Activated CD8-positive, alpha-beta memory T cell treated with anti-CD3 and anti-CD28 coated beads, Interleukin-2, amount 10 ng/mL, durations not matched to agents 7 days and 5 days (primary cell): Measurements from ENCODE around the gene UBXN2A. TPM values are rescaled to one million over a fixed set of nuclear protein-coding genes. Genes with fewer than 3 reads are reported as not detected.

ENCODE experiments used
- ATAC-seq: fragments of 150-1000 bp; cut with Tn5 transposase; one replicate; pipeline ENCODE4 v1.10.0; 2021; ENCODE audit warnings: moderate library complexity
- CTCF ChIA-PET: fragments of 350-600 bp; sonication (Branson Sonifier 250); formaldehyde crosslinking; loops from one replicate; lab custom pipeline; 2021; ENCODE audit warnings: antibody characterized with exemption; lab: Charles Lee
- DNase-seq: peaks from one replicate; pipeline ENCODE4 v3.0.0-alpha.2; 2020
- H3K27ac Mint-ChIP-seq: one replicate; pipeline ENCODE4 v1.8.0; 2021; ENCODE audit warnings: mild to moderate bottlenecking, mixed read lengths
- H3K27me3 Mint-ChIP-seq: one replicate; pipeline ENCODE4 v1.8.0; 2021; ENCODE audit warnings: mixed read lengths
- H3K36me3 Mint-ChIP-seq: one replicate; pipeline ENCODE4 v1.8.0; 2021; ENCODE audit warnings: mild to moderate bottlenecking, mixed read lengths
- H3K4me1 Mint-ChIP-seq: one replicate; pipeline ENCODE4 v1.8.0; 2021; ENCODE audit warnings: mixed read lengths
- H3K4me3 Mint-ChIP-seq: one replicate; pipeline ENCODE4 v1.8.0; 2021; ENCODE audit warnings: mild to moderate bottlenecking, moderate library complexity, mixed read lengths
- H3K9me3 Mint-ChIP-seq: one replicate; pipeline ENCODE4 v1.8.0; 2022; ENCODE audit warnings: low read depth, mixed read lengths
- total RNA-seq, 2 experiments: library from RNA; stranded (reverse); gene quantifications; one replicate each; pipeline ENCODE4 v1.2.3, GENCODE V29; 2021

Gene UBXN2A
- total RNA-seq, 2 experiments from 2014 or later, result 10.5 to 13.1 TPM

- Mint-ChIP-seq H3K27ac (no peak overlapping the region), H3K36me3 (peaks cover 1% of the 10 kb centered on the region), H3K9me3 (no peaks in the 10 kb centered on the region), H3K4me1 (peaks cover 5% of the 10 kb centered on the region), H3K4me3 (no peak overlapping the region), H3K27me3 (no peaks in the 10 kb centered on the region)
- no peak for ATAC-seq
- CTCF ChIA-PET, result no interaction called here
- no peak for DNase-seq
Observed at GRCh38 chr2:23953625-23954024, 13.4 kb downstream of the UBXN2A start.

- no peak for ATAC-seq
- Mint-ChIP-seq H3K27ac (no peak overlapping the region), H3K27me3 (no peaks in the 10 kb centered on the region), H3K9me3 (no peaks in the 10 kb centered on the region), H3K4me3 (no peak overlapping the region), H3K4me1 (peaks cover 5% of the 10 kb centered on the region), H3K36me3 (peaks cover 1% of the 10 kb centered on the region)
- CTCF ChIA-PET, result no interaction called here
- no peak for DNase-seq
Observed at GRCh38 chr2:23954325-23955014, 14.2 kb downstream of the UBXN2A start.

GRCh38 chr2:23967846-23968245 lies 27.6 kb downstream of the UBXN2A start:
- no peak overlapping the region for H3K27ac Mint-ChIP-seq
- ATAC-seq (no peak), DNase-seq (no peak)
- peaks cover 13% of the 10 kb centered on the region for H3K36me3 Mint-ChIP-seq
- no peaks in the 10 kb centered on the region for H3K4me1 Mint-ChIP-seq
- CTCF ChIA-PET, result no interaction called here
- peaks cover 2% of the 10 kb centered on the region for H3K9me3 Mint-ChIP-seq
- no peak overlapping the region for H3K4me3 Mint-ChIP-seq
- H3K27me3 Mint-ChIP-seq, result no peaks in the 10 kb centered on the region

- ATAC-seq, result no peak
- H3K27me3 Mint-ChIP-seq, result no peaks in the 10 kb centered on the region
Observed at GRCh38 chr2:23976883-23977282, 36.6 kb downstream of the UBXN2A start.

GRCh38 chr2:23988371-23988770 lies 48.1 kb downstream of the UBXN2A start:
- CTCF ChIA-PET, result interaction anchor here (1.5 kb wide), 1 partner anchor 96 kb away, joined by 10 read pairs; the partner anchor contains the start of gene TP53I3
- Mint-ChIP-seq H3K36me3 (peaks cover 3% of the 10 kb centered on the region), H3K4me1 (no peaks in the 10 kb centered on the region), H3K27me3 (no peaks in the 10 kb centered on the region), H3K4me3 (no peak overlapping the region), H3K27ac (no peak overlapping the region), H3K9me3 (no peaks in the 10 kb centered on the region)
- no peak for DNase-seq
- ATAC-seq, result peak; percentile 60

More at GRCh38 chr2:23976883-23977282, 36.6 kb downstream of the UBXN2A start:
- H3K36me3 Mint-ChIP-seq, result peaks cover 11% of the 10 kb centered on the region
- DNase-seq, result no peak
- CTCF ChIA-PET, result no interaction called here
- H3K4me1 Mint-ChIP-seq, result no peaks in the 10 kb centered on the region
- no peak overlapping the region for H3K27ac Mint-ChIP-seq
- H3K4me3 Mint-ChIP-seq, result no peak overlapping the region
- H3K9me3 Mint-ChIP-seq, result no peaks in the 10 kb centered on the region

GRCh38 chr2:23992931-23993330 lies 52.7 kb downstream of the UBXN2A start:
- ATAC-seq, result no peak
- no peak overlapping the region for H3K4me3 Mint-ChIP-seq
- H3K27ac Mint-ChIP-seq, result no peak overlapping the region
- no peak for DNase-seq
- H3K27me3 Mint-ChIP-seq, result no peaks in the 10 kb centered on the region
- peaks cover 1% of the 10 kb centered on the region for H3K36me3 Mint-ChIP-seq
- no peaks in the 10 kb centered on the region for H3K9me3 Mint-ChIP-seq
- CTCF ChIA-PET, result no interaction called here
- no peaks in the 10 kb centered on the region for H3K4me1 Mint-ChIP-seq

GRCh38 chr2:23993736-23994269 lies 53.5 kb downstream of the UBXN2A start:
- H3K36me3 Mint-ChIP-seq, result no peaks in the 10 kb centered on the region
- H3K4me3 Mint-ChIP-seq, result no peak overlapping the region
- DNase-seq, result no peak
- H3K27ac Mint-ChIP-seq, result no peak overlapping the region
- CTCF ChIA-PET, result interaction anchor here (0.9 kb wide), 1 partner anchor 90 kb away, joined by 3 read pairs; the partner anchor contains the start of gene TP53I3
- H3K4me1 Mint-ChIP-seq, result no peaks in the 10 kb centered on the region
- no peaks in the 10 kb centered on the region for H3K9me3 Mint-ChIP-seq
- no peaks in the 10 kb centered on the region for H3K27me3 Mint-ChIP-seq
- ATAC-seq, result no peak

- DNase-seq, result no peak
- H3K4me1 Mint-ChIP-seq, result no peaks in the 10 kb centered on the region
- no peaks in the 10 kb centered on the region for H3K9me3 Mint-ChIP-seq
- H3K27me3 Mint-ChIP-seq, result no peaks in the 10 kb centered on the region
- no peak overlapping the region for H3K27ac Mint-ChIP-seq
- no peak for ATAC-seq
- no peaks in the 10 kb centered on the region for H3K36me3 Mint-ChIP-seq
- H3K4me3 Mint-ChIP-seq, result no peak overlapping the region
- CTCF ChIA-PET, result no interaction called here
Observed at GRCh38 chr2:23994567-23994966, 54.3 kb downstream of the UBXN2A start.

GRCh38 chr2:24007693-24008092 lies 67.4 kb downstream of the UBXN2A start:
- Mint-ChIP-seq H3K27ac (no peak overlapping the region), H3K4me3 (no peak overlapping the region), H3K4me1 (peaks cover 9% of the 10 kb centered on the region), H3K36me3 (no peaks in the 10 kb centered on the region), H3K9me3 (no peaks in the 10 kb centered on the region), H3K27me3 (peaks cover 36% of the 10 kb centered on the region)
- no peak for DNase-seq
- ATAC-seq, result no peak
- CTCF ChIA-PET, result no interaction called here

- no peak overlapping the region for H3K4me3 Mint-ChIP-seq
- ATAC-seq (no peak), DNase-seq (no peak)
- no peak overlapping the region for H3K27ac Mint-ChIP-seq
- CTCF ChIA-PET, result interaction anchor here (0.8 kb wide), 1 partner anchor 375 kb away, joined by 3 read pairs; no protein-coding TSS in a partner anchor
- H3K36me3 Mint-ChIP-seq, result no peaks in the 10 kb centered on the region
- H3K27me3 Mint-ChIP-seq, result peaks cover 38% of the 10 kb centered on the region
- H3K4me1 Mint-ChIP-seq, result peaks cover 9% of the 10 kb centered on the region
- no peaks in the 10 kb centered on the region for H3K9me3 Mint-ChIP-seq
Observed at GRCh38 chr2:24008672-24009366, 68.6 kb downstream of the UBXN2A start.

GRCh38 chr2:24009367-24009679 lies 69.1 kb downstream of the UBXN2A start:
- CTCF ChIA-PET, result no interaction called here
- ATAC-seq (no peak), DNase-seq (no peak)
- H3K27ac Mint-ChIP-seq, result no peak overlapping the region
- peaks cover 38% of the 10 kb centered on the region for H3K27me3 Mint-ChIP-seq
- peaks cover 9% of the 10 kb centered on the region for H3K4me1 Mint-ChIP-seq
- no peak overlapping the region for H3K4me3 Mint-ChIP-seq
- no peaks in the 10 kb centered on the region for H3K9me3 Mint-ChIP-seq
- no peaks in the 10 kb centered on the region for H3K36me3 Mint-ChIP-seq

- Mint-ChIP-seq H3K4me1 (peaks cover 9% of the 10 kb centered on the region), H3K27ac (no peak within 1 kb of the TSS), H3K9me3 (no peaks in the 10 kb centered on the region), H3K36me3 (no peaks in the 10 kb centered on the region), H3K27me3 (peaks cover 38% of the 10 kb centered on the region), H3K4me3 (no peak within 1 kb of the TSS)
- CTCF ChIA-PET, result no interaction called here
- no peak for DNase-seq
- peak; percentile 52 for ATAC-seq
Observed at GRCh38 chr2:24009680-24010476, 69.6 kb downstream of the UBXN2A start, which contains the start of gene MFSD2B. Gene MFSD2B, plus strand, starts transcription at chr2:24010085. Its CDS starts 12 bp downstream, at chr2:24010097.

GRCh38 chr2:24010477-24011249 lies 70.4 kb downstream of the UBXN2A start:
- Mint-ChIP-seq H3K27me3 (peaks cover 38% of the 10 kb centered on the region), H3K36me3 (no peaks in the 10 kb centered on the region), H3K9me3 (no peaks in the 10 kb centered on the region), H3K4me1 (peaks cover 9% of the 10 kb centered on the region), H3K4me3 (no peak overlapping the region), H3K27ac (no peak overlapping the region)
- CTCF ChIA-PET, result no interaction called here
- DNase-seq, result no peak
- ATAC-seq, result peak; percentile 7
